Measurements from ENCODE around the gene SLC35F3.
"Not testable (repeated sequence)": the region's sequence is repeated elsewhere in the genome, so short reads cannot be mapped to it uniquely, and the experiment has no call there.

The SLC35F3 gene

DNA sequence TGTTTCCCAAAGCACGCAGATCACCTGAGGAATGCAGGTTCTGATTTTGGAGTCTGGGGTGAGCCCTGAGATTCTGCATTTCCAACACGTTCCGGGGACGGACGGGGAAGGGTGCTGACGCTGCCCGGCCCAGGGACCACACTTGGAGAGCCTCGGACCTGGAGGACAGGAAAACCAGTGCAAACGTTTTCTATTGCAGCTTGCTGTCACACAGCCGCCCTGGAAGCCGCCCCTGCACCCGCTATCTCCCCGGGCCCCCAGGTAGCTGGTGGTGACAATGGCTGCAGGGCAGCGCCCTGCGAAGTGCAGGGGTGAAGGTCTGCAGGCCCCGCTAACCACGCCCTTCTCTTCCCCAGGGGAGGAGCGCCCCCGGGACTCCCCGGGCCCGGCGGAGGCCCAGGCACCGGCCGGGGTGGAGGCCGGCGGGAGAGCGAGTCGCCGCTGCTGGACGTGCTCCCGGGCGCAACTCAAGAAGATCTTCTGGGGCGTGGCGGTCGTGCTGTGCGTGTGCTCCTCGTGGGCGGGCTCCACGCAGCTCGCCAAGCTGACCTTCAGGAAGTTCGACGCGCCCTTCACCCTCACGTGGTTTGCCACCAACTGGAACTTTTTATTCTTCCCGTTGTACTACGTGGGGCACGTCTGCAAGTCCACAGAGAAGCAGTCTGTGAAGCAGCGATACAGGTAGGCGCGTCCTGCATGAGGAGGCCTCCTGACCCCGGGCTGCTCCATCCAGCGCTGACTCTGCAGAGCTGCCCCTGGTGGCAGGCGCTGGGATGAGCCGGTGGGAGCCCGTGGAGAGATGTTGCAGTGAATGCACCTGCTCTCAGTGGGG is 326.8 kb downstream of the SLC35F3 start:
- no peak for DNase-seq

DNA sequence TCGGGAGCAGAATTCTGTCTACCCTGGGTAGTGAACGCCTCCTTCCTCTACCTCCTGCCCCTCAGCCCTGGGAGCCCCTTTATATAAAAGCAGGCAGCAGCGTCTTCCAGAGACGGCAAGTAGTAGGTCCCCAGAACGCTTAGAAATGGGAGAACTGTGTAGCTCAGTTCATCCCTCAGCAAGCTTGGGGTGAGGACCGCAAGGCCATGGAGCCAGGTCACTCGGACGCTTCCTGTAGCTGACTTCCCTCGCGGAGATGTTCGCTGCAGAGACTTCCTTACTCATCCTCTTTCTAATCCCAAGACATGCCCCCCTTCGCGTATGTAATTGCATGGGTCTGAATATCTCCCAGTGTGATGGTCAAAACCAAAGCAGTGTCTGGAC is 327.4 kb downstream of the SLC35F3 start:
- no peak for DNase-seq

DNA sequence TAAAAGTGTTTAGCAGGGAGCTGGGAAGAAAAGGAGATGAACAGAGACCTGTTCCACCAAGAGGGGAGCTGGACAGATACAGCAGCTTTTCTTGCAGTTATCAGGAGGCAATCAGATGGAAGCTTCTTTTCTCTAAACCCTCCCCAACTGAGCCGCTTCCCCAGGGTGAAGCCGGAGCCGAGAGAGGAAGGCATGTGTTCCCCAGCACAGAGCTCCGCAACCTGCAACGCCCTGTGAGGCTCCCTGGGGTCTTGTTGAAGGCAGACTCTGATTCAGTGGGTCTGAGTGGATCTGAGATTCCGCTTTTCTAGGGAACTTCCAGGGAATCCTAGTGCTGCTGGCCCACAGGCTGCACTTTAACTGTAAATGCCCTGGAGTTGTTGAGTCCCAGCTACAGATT is 329.7 kb downstream of the SLC35F3 start:
- no peak for DNase-seq

DNA sequence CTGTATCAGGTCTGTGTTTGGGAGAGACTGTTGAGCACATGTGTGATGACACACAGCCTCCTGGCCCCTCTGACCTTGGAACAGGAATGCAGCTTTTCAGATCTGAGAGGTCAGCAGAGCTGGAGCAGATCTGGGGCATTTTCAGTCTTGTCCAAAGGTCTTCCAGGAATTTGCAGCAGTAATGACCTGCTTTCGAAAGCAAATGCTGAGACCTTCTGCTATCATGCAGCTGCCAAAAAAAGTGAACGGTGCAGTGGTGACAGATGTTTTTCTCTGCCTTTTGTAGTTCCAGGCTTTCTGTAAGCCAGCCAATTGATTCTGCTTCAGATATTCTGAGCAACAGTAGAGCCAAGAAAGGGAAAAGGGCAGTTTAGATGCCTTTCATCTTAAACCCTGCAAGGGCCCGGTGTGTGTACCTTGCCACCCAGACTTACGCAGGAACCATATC is 331.0 kb downstream of the SLC35F3 start:
- DNase-seq, result no peak

DNA sequence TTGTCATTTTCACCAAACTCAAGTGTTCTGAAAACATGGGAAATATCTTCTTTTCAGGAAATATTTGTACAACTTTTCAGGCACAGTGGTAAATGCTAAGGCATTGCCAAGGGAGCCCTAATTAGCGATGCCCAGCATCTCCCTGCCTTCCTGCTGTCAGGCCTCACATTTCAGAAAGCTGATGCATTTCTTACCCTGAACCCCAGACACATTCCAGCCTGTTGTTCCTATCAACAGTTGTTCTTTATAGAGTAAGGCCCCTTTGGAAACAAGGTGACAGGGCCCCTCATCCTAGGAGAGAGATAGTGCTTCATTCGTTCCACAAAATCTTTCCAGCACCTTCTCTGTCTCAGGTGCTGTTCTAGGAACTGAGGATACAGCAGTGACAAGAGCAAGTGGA is 332.9 kb downstream of the SLC35F3 start:
- DNase-seq, result no peak

DNA sequence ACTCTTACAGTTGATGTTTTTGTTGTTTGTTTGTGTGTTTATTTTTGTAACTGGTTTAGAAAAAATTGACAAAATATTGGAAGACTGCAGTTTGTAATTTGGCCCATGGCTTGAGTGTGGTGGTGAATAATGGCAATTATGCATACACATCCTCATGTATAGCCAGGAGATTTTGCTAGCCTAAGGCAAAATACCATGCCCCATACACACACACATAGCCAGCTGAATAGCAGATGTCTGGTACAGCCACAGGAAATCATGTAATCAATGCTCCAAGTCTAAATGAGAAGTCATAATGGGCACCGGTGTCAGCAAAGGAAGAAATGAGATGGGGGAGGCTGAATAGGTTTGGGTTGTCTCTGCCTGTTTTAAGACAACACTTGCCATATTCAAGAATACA is 333.6 kb downstream of the SLC35F3 start:
- no peak for DNase-seq

DNA sequence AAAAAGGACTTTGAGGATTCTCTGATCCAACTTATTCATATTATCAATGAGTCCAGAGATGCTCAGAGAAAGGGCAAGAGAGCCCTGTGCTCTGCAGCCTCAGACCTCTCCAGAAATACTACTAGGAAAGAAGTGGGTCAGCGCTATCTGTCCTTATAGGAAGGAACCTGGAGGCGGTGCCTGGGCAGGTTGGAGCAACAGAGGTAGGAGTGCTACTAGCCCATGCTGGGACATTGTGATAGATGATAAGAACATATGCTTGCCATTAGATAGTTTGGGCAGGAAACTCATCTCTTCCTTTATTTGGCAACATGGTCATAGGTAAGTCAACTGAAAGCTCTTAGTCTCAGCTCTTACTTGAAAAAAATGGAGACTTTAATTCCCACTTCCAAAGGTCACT is 335.0 kb downstream of the SLC35F3 start:
- DNase-seq, result no peak

DNA sequence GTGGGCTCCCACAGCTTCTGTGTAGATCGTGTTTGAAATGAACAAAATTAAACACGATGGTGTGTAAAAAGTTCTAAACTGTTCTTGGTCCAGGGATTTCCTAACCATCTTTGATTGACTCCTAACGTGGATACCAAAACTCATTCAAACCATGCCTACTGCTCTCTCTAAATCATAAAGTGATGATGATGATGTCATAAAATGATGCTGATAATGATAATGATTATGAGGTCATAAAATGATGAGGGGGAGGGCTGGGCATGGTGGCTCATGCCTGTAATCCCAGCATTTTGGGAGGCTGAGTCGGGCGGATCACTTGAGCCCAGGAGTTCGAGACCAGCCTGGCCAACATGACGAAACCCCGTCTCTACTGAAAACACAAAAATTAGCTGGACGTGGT is 335.5 kb downstream of the SLC35F3 start:
- DNase-seq, result no peak

DNA sequence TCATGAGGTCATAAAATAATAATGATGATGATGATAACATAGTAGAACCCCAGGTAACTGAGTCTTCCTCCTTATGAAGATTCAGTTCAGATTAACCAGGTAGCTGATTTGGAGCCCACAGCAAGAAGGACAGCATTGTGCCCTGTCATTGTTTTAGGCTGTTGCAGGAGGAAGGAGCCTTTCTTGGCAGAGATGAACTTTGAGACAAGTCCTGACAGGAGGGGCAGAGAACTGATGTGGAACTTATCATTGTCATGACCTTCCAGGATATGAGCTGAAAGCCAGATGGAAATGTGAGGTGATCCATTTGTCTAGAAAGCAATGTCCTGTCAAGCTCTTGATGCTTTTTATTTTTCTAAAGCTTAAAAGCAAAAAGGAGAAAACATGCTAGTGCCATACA is 336.2 kb downstream of the SLC35F3 start:
- no peak for DNase-seq

DNA sequence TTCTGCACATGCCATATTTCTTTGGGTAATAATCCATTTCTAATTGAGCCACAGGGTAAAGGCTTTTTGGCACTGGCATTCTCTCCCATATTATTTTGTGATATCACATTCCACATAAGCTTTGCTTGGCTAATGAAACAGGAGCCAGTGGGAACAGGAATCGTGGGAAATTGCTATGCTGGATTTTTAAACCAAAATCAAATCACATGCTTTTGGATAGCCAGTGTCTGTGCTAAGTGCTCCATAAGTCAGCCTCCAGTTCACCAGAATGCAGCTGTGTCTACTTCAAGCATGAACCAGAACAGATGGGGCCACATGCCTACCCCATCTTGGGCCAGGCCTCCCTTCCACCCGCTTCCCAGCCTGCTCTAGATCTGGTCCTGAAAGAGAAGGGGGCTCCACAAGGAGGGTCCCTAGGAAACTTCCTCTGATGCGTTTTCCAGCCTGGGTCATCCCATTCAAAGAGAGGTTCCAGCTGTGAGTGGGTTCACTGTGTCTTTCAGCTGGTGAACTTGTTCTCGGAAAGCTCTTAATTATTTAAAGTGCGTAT is 337.5 kb downstream of the SLC35F3 start:
- no peak for DNase-seq

DNA sequence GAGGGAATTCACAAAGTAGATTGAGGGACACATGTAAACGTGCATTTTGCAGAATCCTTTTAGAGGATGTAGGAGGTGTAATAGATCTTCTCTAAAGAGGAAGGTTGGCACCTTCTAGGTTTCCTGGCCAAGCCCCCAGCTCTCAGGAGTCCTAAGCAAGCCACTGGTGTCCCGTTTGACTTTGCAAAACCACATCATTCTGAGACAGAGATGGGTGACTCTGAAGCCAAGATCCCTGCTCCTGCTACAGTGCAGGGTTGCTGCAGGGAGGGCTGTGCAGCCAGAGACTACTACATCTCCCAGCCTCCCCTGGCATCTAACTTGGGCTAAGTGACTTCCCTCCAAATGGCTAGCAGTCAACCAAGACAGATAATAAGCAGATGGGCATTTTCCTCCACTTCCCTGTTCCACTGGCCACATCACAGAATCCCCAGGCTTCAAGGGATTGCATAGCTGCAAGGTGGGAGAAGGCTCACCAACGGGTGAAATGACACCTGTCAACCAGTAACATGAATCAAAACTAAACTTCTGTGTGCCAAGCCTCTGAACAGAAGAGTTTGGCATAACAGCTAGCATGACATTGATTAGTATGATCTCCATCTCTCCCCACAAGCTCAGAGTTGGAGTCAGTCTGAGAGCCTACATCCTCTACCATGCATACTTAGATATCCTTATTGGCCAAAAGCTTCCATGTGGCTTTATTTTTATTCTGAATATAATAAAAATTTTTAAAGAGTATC is 339.2 kb downstream of the SLC35F3 start:
- DNase-seq, result no peak

DNA sequence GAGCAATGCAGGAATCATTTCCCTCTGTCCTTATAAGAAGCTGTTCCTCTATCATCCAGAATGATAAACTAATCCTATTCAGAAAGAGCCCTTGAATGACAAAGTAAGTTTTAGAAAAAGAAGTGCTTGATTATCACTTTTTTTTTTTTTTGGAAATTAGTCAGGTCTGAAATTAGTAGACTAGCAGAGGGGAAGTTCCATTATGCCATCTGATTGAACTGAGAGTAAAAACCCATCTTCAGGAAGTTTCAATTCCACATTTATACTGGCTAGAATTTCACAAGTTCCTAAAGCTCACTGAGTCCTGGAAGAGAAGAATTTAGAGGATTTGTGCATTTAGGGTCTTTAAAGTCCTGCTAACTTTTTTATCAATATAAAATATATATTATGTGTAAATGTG is 340.0 kb downstream of the SLC35F3 start:
- no peak for DNase-seq

DNA sequence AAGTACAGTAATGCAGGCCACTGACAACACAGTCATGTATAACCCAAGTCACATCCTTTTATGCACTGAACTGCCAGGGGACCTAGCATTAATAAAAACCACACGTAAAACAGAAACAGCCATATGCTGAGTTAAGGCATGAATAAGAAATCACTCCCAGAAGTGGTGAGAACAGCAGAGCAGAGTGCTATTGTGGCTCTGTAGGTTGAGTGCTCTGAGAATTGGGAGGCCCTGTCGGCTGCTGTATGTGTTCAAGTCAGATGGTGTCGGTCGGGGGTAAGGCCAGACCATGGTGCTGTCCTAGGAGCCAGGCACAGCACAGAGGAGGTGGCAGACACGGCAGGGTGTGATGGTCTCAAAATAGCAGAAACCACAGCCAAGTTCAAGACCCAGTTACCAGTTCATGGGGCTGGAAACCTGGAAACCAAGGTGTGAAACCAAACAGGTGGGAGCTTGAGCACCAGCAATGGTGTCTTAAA is 342.2 kb downstream of the SLC35F3 start:
- no peak for DNase-seq

DNA sequence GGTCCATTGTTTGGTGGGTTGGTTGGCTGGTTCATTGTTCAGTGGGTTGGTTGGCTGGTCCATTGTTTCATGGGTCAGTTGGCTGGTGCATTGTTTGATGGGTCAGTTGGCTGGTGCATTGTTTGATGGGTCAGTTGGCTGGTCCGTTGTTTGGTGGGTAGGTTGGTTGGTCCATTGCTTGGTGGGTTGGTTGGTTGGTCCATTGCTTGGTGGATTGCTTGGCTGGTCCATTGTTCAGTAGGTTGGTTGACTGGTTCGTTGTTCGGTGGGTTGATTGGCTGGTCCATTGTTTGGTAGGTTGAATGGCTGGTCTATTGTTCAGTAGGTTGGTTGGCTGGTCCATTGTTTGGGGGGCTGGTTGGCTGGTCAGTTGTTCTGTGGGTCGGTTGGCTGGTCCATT is 343.3 kb downstream of the SLC35F3 start:
- DNase-seq, result not testable (repeated sequence)

DNA sequence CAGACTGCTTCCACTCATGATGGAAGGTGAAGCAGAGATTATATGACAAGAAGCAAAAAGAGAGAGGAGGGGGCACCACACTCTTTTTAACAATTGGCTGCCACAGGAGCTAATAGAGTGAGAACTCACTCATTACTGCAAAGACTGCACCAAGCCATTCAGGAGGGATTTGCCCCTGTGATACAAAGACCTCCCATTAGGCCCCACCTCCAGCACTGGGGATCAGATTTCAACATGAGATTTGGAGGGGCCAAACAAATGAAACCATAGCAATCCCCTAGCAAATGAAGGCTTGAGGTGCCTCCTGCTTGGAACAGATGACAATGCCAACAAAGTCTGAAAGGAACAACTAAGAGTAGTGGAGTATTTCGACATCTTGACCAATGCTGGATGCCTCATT is 346.3 kb downstream of the SLC35F3 start:
- no peak for DNase-seq

DNA sequence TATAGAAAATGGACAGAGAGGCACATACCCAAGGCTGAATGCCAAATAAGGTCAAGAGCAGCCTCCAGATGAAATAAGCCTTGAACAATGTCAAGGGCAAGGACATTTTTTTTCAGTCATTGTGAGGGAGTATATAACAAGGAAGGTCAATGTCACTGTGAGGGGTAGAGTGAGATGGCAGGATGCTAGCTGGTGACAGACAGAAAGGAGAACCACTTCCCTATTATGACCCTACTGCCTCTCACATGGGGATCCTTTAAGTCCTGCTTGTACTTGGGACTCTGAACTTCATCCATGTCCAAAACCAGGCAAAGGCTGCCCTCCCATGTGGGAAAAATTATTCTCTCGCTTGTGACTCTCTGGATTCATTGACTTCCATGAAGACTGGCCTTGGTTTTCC is 349.3 kb downstream of the SLC35F3 start:
- DNase-seq, result no peak

DNA sequence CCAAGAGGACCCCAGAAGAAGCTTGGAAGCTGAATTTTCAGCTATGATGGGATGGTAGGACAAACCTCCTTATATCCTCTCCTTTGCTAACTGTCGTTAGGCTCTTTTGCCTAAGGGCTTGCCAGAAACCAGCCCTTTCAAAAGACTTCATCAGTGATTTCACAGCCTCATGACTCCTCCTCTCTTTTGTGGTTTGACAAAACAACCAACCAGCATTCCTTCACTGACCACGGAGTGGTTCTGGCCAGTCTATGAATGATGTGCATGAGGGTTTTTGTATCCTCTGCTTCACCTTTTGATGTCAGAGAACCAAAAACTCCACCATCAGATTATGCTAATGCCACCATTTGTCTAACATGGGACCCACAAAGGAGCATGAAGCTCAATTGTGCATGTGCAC is 351.9 kb downstream of the SLC35F3 start:
- no peak for DNase-seq

DNA sequence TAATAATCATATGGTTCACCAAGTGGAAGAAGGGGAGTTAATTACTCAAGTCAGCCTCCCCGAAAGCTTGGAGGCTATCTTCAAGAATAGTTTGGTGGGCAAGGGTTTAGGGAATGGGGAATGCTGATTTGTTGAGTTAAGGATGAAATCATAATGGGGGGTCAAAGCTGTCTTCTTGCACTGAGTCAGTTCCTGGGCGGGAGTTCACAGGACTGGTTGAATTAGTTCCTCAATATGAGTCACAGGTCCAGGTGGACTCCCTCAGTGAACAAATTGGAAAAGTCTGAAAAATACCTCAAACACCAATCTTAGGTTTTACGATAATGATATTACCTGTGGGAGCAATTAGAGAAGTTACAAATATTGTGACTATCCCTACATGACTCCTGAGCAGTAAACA is 353.6 kb downstream of the SLC35F3 start:
- no peak for DNase-seq

DNA sequence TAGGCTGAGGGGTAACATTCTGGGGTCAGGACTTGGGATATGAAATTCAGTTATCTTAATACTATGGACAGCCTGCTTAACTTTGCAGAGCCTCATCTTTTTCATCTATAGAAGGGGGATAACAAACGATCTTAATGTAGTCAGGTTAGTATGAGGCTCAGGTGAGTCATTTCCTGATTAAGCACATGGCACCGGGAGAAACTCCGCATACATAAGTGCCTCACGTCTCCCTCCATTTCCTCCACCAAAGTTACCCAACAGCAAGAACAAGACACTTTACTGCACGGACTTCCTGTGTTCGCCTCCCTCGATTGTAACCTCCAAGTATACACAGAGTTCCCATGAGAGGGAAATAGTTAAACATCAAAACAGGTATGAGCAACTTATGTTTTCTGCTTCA is 356.1 kb downstream of the SLC35F3 start:
- DNase-seq, result no peak

DNA sequence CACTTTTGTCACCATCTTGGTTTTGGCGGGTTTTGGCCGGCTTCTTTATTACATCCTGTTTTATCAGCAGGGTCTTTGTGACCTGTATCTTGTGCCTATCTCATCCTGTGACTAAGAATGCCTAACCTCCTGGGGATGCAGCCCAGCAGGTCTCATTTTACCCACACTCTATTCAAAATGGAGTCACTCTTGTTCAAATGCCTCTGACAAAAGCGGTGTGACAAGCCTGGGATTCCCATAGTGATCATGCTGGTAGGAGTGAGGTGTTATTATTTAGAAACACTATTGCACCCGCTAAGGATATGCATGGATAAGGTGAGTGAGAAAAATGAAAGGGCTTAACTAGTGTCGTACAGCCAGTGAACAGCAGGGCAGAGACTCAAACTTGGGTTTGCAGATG is 357.1 kb downstream of the SLC35F3 start:
- no peak for DNase-seq

DNA sequence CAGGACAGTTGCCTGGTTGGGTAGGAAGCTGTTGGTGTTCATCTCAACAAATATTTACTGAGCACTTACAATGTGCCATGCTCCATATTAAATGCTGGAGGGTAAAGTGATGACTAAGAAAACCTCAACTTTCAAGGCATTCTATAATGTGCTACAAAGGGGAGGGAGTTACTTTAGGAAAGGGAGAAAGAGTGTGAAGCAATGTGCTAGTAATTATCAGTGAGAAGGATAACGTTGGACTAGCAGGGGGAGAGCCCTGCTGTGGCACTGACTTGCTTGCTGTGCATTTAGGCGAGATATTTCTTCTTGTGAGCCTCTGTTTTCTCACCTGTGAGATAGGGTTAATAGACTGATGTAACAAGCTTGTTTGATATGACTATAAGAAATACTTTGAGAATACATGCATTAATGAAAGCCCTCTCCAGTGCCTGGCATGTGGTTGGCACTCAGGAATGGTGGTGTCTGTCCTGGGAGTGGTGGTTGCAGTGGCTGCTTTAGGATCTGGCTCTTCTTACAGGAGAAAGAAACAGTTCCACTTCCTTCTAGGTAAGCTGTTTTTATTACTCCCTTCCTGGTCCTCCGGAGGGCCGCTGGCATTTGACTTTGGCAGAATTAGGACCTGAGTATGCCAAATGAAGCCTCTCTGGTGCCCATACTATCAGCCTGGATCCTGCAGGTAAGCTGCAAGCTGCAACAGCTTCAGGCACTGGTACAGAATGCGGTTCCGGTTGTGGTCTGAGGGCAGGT is 357.7 kb downstream of the SLC35F3 start:
- DNase-seq, result no peak

DNA sequence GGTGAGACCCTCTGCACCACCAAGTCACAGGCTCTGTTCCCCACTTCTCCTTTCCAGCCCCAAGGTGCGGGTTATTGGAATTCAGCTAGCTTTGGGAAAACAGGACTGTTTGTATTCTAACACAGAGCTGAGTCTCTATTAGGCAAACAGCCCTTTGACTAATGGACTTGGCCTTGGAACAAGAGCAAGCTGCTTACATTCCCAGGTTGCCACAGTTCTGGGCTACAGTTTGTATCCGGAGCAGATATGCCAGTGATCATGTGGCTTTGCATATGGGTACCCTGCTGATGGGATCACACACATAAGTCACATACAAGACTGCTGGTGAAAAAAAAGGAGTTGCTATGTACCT is 358.3 kb downstream of the SLC35F3 start:
- no peak for DNase-seq

DNA sequence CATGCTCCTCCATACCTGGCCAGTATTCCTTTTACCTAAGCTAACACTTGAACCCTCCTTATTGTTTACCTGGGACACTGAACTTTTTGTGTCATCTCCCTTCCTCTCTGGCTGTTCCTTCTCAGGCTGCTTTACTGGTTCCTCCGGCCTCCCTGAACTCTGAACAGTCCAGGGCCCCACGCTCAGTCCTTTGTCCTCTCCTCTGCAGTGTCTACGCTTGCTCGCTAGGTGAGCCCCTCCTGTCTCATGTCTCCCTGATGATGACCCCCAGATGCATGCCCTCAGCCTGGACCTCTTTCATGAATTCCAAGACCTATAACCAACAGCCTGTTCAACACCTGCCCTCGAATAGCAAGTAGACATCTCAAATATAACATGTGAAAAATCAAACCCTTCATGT is 360.4 kb downstream of the SLC35F3 start:
- no peak for DNase-seq

Measured in activated CD4-positive, CD25-positive, alpha-beta regulatory T cell (primary cell).